ENCODE results near the gene CTU2. TPM values are rescaled to one million over a fixed set of nuclear protein-coding genes. Genes with fewer than 3 reads are reported as not detected.

Gene CTU2
- total RNA-seq, 2 experiments from 2014 or later, result 29.6 to 36.2 TPM

- H3K9me3 Mint-ChIP-seq (ENCODE audit: low read depth), result no peaks in the 10 kb centered on the region
- no peak overlapping the region for H3K27ac Mint-ChIP-seq
- ChIA-PET CTCF (interaction anchor here (3.8 kb wide), 1 partner anchor 48 kb away, joined by 59 read pairs; the partner anchor contains the start of gene PIEZO1), POLR2A (no interaction called here)
- peaks cover 15% of the 10 kb centered on the region for H3K36me3 Mint-ChIP-seq (ENCODE audit: low read depth)
- H3K27me3 Mint-ChIP-seq, result no peaks in the 10 kb centered on the region
- intact Hi-C loops (cut with DNase I, micrococcal nuclease), result no loop called here
- H3K4me1 Mint-ChIP-seq, result no peaks in the 10 kb centered on the region
- ATAC-seq (no peak), DNase-seq (no peak)
- no peak overlapping the region for H3K4me3 Mint-ChIP-seq
Measured at GRCh38 chr16:88734361-88734728, 28.0 kb downstream of the CTU2 start.

- ChIA-PET POLR2A (no interaction called here), CTCF (interaction anchor here (0.9 to 3.8 kb wide), 2 partner anchors 48 to 53 kb away, joined by 4 to 59 read pairs; partner anchors contain the start of gene PIEZO1)
- no peak overlapping the region for H3K4me3 Mint-ChIP-seq
Measured at GRCh38 chr16:88735121-88735520, 28.8 kb downstream of the CTU2 start.

GRCh38 chr16:88735616-88736015 is 29.3 kb downstream of the CTU2 start:
- DNase-seq (no peak), ATAC-seq (no peak)
- no peaks in the 10 kb centered on the region for H3K27me3 Mint-ChIP-seq
- no peaks in the 10 kb centered on the region for H3K4me1 Mint-ChIP-seq
- H3K27ac Mint-ChIP-seq, result no peak overlapping the region
- H3K36me3 Mint-ChIP-seq (ENCODE audit: low read depth), result peaks cover 13% of the 10 kb centered on the region
- H3K9me3 Mint-ChIP-seq (ENCODE audit: low read depth), result no peaks in the 10 kb centered on the region
- no peak overlapping the region for H3K4me3 Mint-ChIP-seq
- ChIA-PET POLR2A (no interaction called here), CTCF (interaction anchor here (0.9 to 3.8 kb wide), 2 partner anchors 47 to 52 kb away, joined by 4 to 59 read pairs; partner anchors contain the start of gene PIEZO1)
- intact Hi-C loops (cut with DNase I, micrococcal nuclease), result loop anchor here (2.0 to 5.0 kb wide), 6 partner anchors 49 to 481 kb away; partner anchors contain the start of genes APRT (in 1 of the 2), CDT1 (in 1 of the 2), GALNS (in 1 of the 2) and PIEZO1 (in 1 of the 2)

More at GRCh38 chr16:88735121-88735520, 28.8 kb downstream of the CTU2 start:
- intact Hi-C loops (cut with DNase I, micrococcal nuclease), result loop anchor here in 1 of 2 experiments (5.0 kb wide), 2 partner anchors 67 to 432 kb away; partner anchors contain the start of gene CDT1
- no peaks in the 10 kb centered on the region for H3K9me3 Mint-ChIP-seq (ENCODE audit: low read depth)
- no peak for ATAC-seq
- no peak for DNase-seq
- H3K27ac Mint-ChIP-seq, result no peak overlapping the region
- peaks cover 13% of the 10 kb centered on the region for H3K36me3 Mint-ChIP-seq (ENCODE audit: low read depth)
- no peaks in the 10 kb centered on the region for H3K4me1 Mint-ChIP-seq
- H3K27me3 Mint-ChIP-seq, result no peaks in the 10 kb centered on the region

GRCh38 chr16:88736088-88736487 is 29.8 kb downstream of the CTU2 start:
- H3K4me3 Mint-ChIP-seq, result no peak overlapping the region
- no peaks in the 10 kb centered on the region for H3K4me1 Mint-ChIP-seq
- no peak overlapping the region for H3K27ac Mint-ChIP-seq
- no peaks in the 10 kb centered on the region for H3K9me3 Mint-ChIP-seq (ENCODE audit: low read depth)
- ATAC-seq (no peak), DNase-seq (no peak)
- CTCF ChIA-PET, result interaction anchor here (3.8 kb wide), 1 partner anchor 47 kb away, joined by 59 read pairs; the partner anchor contains the start of gene PIEZO1
- peaks cover 10% of the 10 kb centered on the region for H3K36me3 Mint-ChIP-seq (ENCODE audit: low read depth)
- no peaks in the 10 kb centered on the region for H3K27me3 Mint-ChIP-seq
- intact Hi-C loops (cut with DNase I, micrococcal nuclease), result loop anchor here (2.0 to 5.0 kb wide), 6 partner anchors 49 to 481 kb away; partner anchors contain the start of genes APRT (in 1 of the 2), CDT1 (in 1 of the 2), GALNS (in 1 of the 2) and PIEZO1 (in 1 of the 2)
- POLR2A ChIA-PET, result no interaction called here

- Mint-ChIP-seq H3K27ac (no peak overlapping the region), H3K4me1 (no peaks in the 10 kb centered on the region), H3K4me3 (no peak overlapping the region), H3K36me3 (ENCODE audit: low read depth) (peaks cover 6% of the 10 kb centered on the region), H3K27me3 (no peaks in the 10 kb centered on the region), H3K9me3 (ENCODE audit: low read depth) (no peaks in the 10 kb centered on the region)
- ChIA-PET POLR2A (no interaction called here), CTCF (interaction anchor here (0.6 to 3.8 kb wide), 6 partner anchors 15 to 649 kb away, joined by 3 to 59 read pairs (median 11); partner anchors contain the start of gene PIEZO1)
- intact Hi-C loops (cut with DNase I, micrococcal nuclease), result loop anchor here (2.0 to 5.0 kb wide), 6 partner anchors 48 to 480 kb away; partner anchors contain the start of genes APRT (in 1 of the 2), CDT1 (in 1 of the 2), GALNS (in 1 of the 2) and PIEZO1 (in 1 of the 2)
- no peak for ATAC-seq
- no peak for DNase-seq
Measured at GRCh38 chr16:88736496-88736895, 30.2 kb downstream of the CTU2 start.

- Mint-ChIP-seq H3K9me3 (ENCODE audit: low read depth) (no peaks in the 10 kb centered on the region), H3K36me3 (ENCODE audit: low read depth) (peaks cover 5% of the 10 kb centered on the region), H3K27me3 (no peaks in the 10 kb centered on the region), H3K27ac (no peak overlapping the region), H3K4me3 (no peak overlapping the region), H3K4me1 (no peaks in the 10 kb centered on the region)
- ChIA-PET CTCF (interaction anchor here (0.5 to 3.8 kb wide), 28 partner anchors 10 to 434 kb away, joined by 3 to 59 read pairs (median 4); partner anchors contain the start of genes CDH15, PIEZO1 and ZFPM1), POLR2A (interaction anchor here (0.6 kb wide), 1 partner anchor 73 kb away, joined by 5 read pairs; no protein-coding TSS in a partner anchor)
- intact Hi-C loops (cut with DNase I, micrococcal nuclease), result loop anchor here (1.0 to 5.0 kb wide), 9 partner anchors 47 to 479 kb away; partner anchors contain the start of genes PIEZO1 (in 2 of the 2), APRT (in 1 of the 2), CDT1 (in 1 of the 2) and GALNS (in 1 of the 2)
- DNase-seq (peak; percentile 89), ATAC-seq (peak; percentile 91)
Measured at GRCh38 chr16:88737298-88738150, 31.2 kb downstream of the CTU2 start.

GRCh38 chr16:88738151-88739084 is 32.1 kb downstream of the CTU2 start:
- H3K36me3 Mint-ChIP-seq (ENCODE audit: low read depth), result peaks cover 5% of the 10 kb centered on the region
- ATAC-seq (no peak), DNase-seq (no peak)
- intact Hi-C loops (cut with DNase I, micrococcal nuclease), result loop anchor here in 1 of 2 experiments (5.0 kb wide), 2 partner anchors 64 to 429 kb away; partner anchors contain the start of gene CDT1
- H3K27ac Mint-ChIP-seq, result no peak overlapping the region
- POLR2A ChIA-PET, result no interaction called here
- H3K4me3 Mint-ChIP-seq, result no peak overlapping the region
- H3K27me3 Mint-ChIP-seq, result no peaks in the 10 kb centered on the region
- H3K4me1 Mint-ChIP-seq, result no peaks in the 10 kb centered on the region
- CTCF ChIA-PET, result interaction anchor here (0.7 to 3.8 kb wide), 16 partner anchors 13 to 579 kb away, joined by 3 to 59 read pairs (median 5); partner anchors contain the start of gene PIEZO1
- H3K9me3 Mint-ChIP-seq (ENCODE audit: low read depth), result no peaks in the 10 kb centered on the region

- H3K27me3 Mint-ChIP-seq, result no peaks in the 10 kb centered on the region
- peaks cover 2% of the 10 kb centered on the region for H3K36me3 Mint-ChIP-seq (ENCODE audit: low read depth)
- ChIA-PET POLR2A (no interaction called here), CTCF (interaction anchor here (0.6 to 0.7 kb wide), 2 partner anchors 63 to 578 kb away, joined by 3 to 4 read pairs; no protein-coding TSS in a partner anchor)
- H3K4me3 Mint-ChIP-seq, result no peak overlapping the region
- H3K27ac Mint-ChIP-seq, result no peak overlapping the region
- ATAC-seq, result no peak
- intact Hi-C loops (cut with DNase I, micrococcal nuclease), result loop anchor here in 1 of 2 experiments (5.0 kb wide), 2 partner anchors 63 to 428 kb away; partner anchors contain the start of gene CDT1
- no peaks in the 10 kb centered on the region for H3K9me3 Mint-ChIP-seq (ENCODE audit: low read depth)
- peaks cover 7% of the 10 kb centered on the region for H3K4me1 Mint-ChIP-seq
- no peak for DNase-seq
Measured at GRCh38 chr16:88739139-88739976, 33.1 kb downstream of the CTU2 start.

GRCh38 chr16:88739977-88740726 is 33.8 kb downstream of the CTU2 start:
- CTCF ChIA-PET, result interaction anchor here (0.6 kb wide), 1 partner anchor 63 kb away, joined by 3 read pairs; no protein-coding TSS in a partner anchor
- H3K27ac Mint-ChIP-seq, result no peak overlapping the region

More at GRCh38 chr16:88739977-88740726, 33.8 kb downstream of the CTU2 start:
- Mint-ChIP-seq H3K4me3 (no peak overlapping the region), H3K4me1 (peaks cover 13% of the 10 kb centered on the region), H3K27me3 (no peaks in the 10 kb centered on the region), H3K9me3 (ENCODE audit: low read depth) (no peaks in the 10 kb centered on the region), H3K36me3 (ENCODE audit: low read depth) (peaks cover 2% of the 10 kb centered on the region)
- intact Hi-C loops (cut with DNase I, micrococcal nuclease), result loop anchor here in 1 of 2 experiments (5.0 kb wide), 2 partner anchors 62 to 427 kb away; partner anchors contain the start of gene CDT1
- ATAC-seq (no peak), DNase-seq (no peak)
- POLR2A ChIA-PET, result no interaction called here
